Astrocyte of the cerebellum (primary cell): ENCODE measurements around the gene PDHB.

ENCODE experiments used
- DNase-seq: peaks from one replicate; pipeline ENCODE4 v3.0.0-alpha.2; 2011; ENCODE audit warnings: low read depth
- H3K4me3 ChIP-seq: 2 replicates; pipeline ENCODE4 v1.5.1; 2011; ENCODE audit warnings: mild to moderate bottlenecking, low read depth, low read length, moderate library complexity
- CTCF ChIP-seq: IDR thresholded peaks from 2 replicates; pipeline ENCODE4 v1.5.1; 2012; ENCODE audit warnings: low read length, low read depth, moderate library complexity, mild to moderate bottlenecking; ENCODE audit errors: missing control alignments
- in situ Hi-C: cut with HindIII; loops from 2 replicates; pipeline ENCODE4 v1.10.0; 2017; ENCODE audit warnings: low sequenced_read_pairs

PDHB gene

GRCh38 chr3:58433400-58434167 lies at the start of gene PDHB:
PDHB (minus strand) TSS chr3:58433832; CDS start chr3:58433809, 23 bp downstream.
- TF ChIP-seq CTCF, result no peak
- in situ Hi-C loops, result no loop called here
- peak; percentile 67 for DNase-seq
- peak within 1 kb of the TSS; percentile 88 for H3K4me3 ChIP-seq

GRCh38 chr3:58482917-58483636 lies 49.4 kb upstream of the PDHB start:
- no peak for TF ChIP-seq CTCF

GRCh38 chr3:58480309-58480708 lies 46.7 kb upstream of the PDHB start:
- TF ChIP-seq CTCF, result no peak
- in situ Hi-C loops, result no loop called here
- DNase-seq, result no peak
- H3K4me3 ChIP-seq, result no peak overlapping the region

More at GRCh38 chr3:58482917-58483636, 49.4 kb upstream of the PDHB start:
- in situ Hi-C loops, result no loop called here
- H3K4me3 ChIP-seq, result no peak overlapping the region
- DNase-seq, result no peak

GRCh38 chr3:58478781-58479180 lies 45.1 kb upstream of the PDHB start:
- TF ChIP-seq CTCF, result no peak
- no peak for DNase-seq
- in situ Hi-C loops, result no loop called here
- no peak overlapping the region for H3K4me3 ChIP-seq

GRCh38 chr3:58474967-58475578 lies 41.4 kb upstream of the PDHB start:
- DNase-seq, result no peak
- TF ChIP-seq CTCF, result no peak
- no peak overlapping the region for H3K4me3 ChIP-seq
- in situ Hi-C loops, result no loop called here

- no peak for TF ChIP-seq CTCF
- in situ Hi-C loops, result no loop called here
- no peak overlapping the region for H3K4me3 ChIP-seq
- no peak for DNase-seq
These were observed 40.8 kb upstream of the PDHB start for GRCh38 chr3:58474348-58474911.
